CD4-positive, CD25-positive, alpha-beta regulatory T cell (primary cell): ENCODE measurements around the gene CPEB1. TPM values are rescaled to one million over a fixed set of nuclear protein-coding genes. Genes with fewer than 3 reads are reported as not detected.

Experiments used
- ATAC-seq, 2 donors: fragments of 150-1000 bp; cut with Tn5 transposase; one replicate each; pipeline ENCODE4 v1.10.0; 2021; ENCODE audit warnings: low read depth in 2 of 2, moderate number of reproducible peaks in 2 of 2, moderate library complexity in 1 of 2
- DNase-seq, 3 donors: peaks; one replicate each; pipeline versions ENCODE4 v3.0.0 to v3.0.0-alpha.2; 2012 to 2022; ENCODE audit warnings: mixed read lengths in 1 of 3
- H3K27ac ChIP-seq: one replicate; pipeline ENCODE4 v1.7.0; 2013; ENCODE audit warnings: mild to moderate bottlenecking, low read length; ENCODE audit not compliant: insufficient read depth, poor library complexity, severe bottlenecking
- H3K27me3 ChIP-seq: one replicate; pipeline ENCODE4 v1.7.0; 2013; ENCODE audit warnings: low read length; ENCODE audit not compliant: control insufficient read depth, insufficient read depth
- H3K36me3 ChIP-seq: one replicate; pipeline ENCODE4 v1.7.0; 2013; ENCODE audit warnings: mild to moderate bottlenecking, low read length, moderate library complexity; ENCODE audit not compliant: control insufficient read depth, insufficient read depth
- H3K4me1 ChIP-seq: 2 replicates; pipeline ENCODE4 v1.7.0; 2013; ENCODE audit warnings: mild to moderate bottlenecking, low read length; ENCODE audit not compliant: insufficient read depth, control insufficient read depth, poor library complexity, severe bottlenecking
- H3K4me3 ChIP-seq: one replicate; pipeline ENCODE4 v1.7.0; 2013; ENCODE audit warnings: low read depth, mild to moderate bottlenecking, low read length, moderate library complexity
- H3K9me3 ChIP-seq, 2 experiments: 1 replicate in 1 of 2; 2 replicates in 1 of 2; pipeline ENCODE4 v1.7.0; 2013; ENCODE audit warnings: low read length in 2 of 2, mild to moderate bottlenecking in 1 of 2, moderate library complexity in 1 of 2; ENCODE audit not compliant: control insufficient read depth in 2 of 2
- H3K27ac Mint-ChIP-seq, 3 donors: one replicate each; pipeline ENCODE4 v1.8.0; 2020 to 2022; ENCODE audit warnings: mild to moderate bottlenecking in 3 of 3, mixed read lengths in 3 of 3, moderate library complexity in 2 of 3
- H3K27me3 Mint-ChIP-seq: one replicate; pipeline ENCODE4 v1.8.0; 2022; ENCODE audit warnings: mild to moderate bottlenecking, mixed read lengths
- H3K36me3 Mint-ChIP-seq: one replicate; pipeline ENCODE4 v1.8.0; 2020; ENCODE audit warnings: mixed read lengths
- H3K4me1 Mint-ChIP-seq, 4 donors: one replicate each; pipeline ENCODE4 v1.8.0; 2020 to 2022; ENCODE audit warnings: mixed read lengths in 4 of 4, mild to moderate bottlenecking in 1 of 4
- H3K4me3 Mint-ChIP-seq, 4 donors: one replicate each; pipeline ENCODE4 v1.8.0; 2020 to 2022; ENCODE audit warnings: mild to moderate bottlenecking in 4 of 4, mixed read lengths in 4 of 4, moderate library complexity in 3 of 4
- H3K9me3 Mint-ChIP-seq, 7 donors: one replicate each; pipeline ENCODE4 v1.8.0; 2020 to 2022; ENCODE audit warnings: mixed read lengths in 7 of 7, mild to moderate bottlenecking in 3 of 7, moderate library complexity in 2 of 7
- polyA plus RNA-seq, 4 donors: library from polyadenylated mRNA; unstranded; fragments of 300-500 nt; fragmentation: Illumina TruSeq; gene quantifications; one replicate each; pipeline ENCODE4 v1.2.3, GENCODE V29; 2021
- total RNA-seq: library from RNA; stranded (reverse); gene quantifications from one replicate; pipeline ENCODE4 v1.2.3, GENCODE V29; 2022

CPEB1 gene
- total and polyA plus RNA-seq, 5 donors from 2014 or later: 0.09 to 0.68 (median 0.60) TPM; not detected in 2

DNA sequence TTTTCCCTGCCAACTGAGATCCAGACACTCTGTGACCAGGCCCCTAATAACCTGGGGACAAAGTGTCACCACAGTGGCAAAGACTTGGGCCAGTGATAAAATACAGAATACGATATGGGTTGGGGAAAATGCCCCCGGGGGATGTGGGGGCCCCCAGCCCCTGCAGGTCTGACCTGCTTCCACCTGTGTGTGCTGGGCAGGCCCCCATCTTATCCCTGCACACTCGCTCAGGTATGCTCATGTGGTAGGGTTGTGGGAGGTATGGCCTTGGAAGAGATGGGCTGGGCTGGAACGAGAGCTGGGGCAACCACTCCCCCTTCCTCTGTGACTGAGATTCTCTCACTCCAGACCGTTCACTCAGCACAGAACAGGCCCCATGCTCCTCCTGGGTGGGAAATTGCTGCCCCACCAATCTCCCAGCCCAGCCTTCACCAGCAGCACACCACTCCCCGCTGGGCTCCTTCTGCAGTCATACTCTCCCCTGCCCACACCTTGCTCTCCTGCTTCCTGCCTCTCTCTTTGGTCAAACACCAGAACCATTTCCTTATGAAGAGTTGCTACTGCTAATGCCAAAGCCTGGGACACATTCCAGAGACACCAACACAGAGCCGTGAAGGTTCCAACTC lies 9.6 kb upstream of the CPEB1 start:
- H3K9me3 ChIP-seq: no peaks in the 10 kb centered on the region
- peaks cover 0 to 2% (median 0%) of the 10 kb centered on the region in 7 donors for H3K9me3 Mint-ChIP-seq
- no peak for DNase-seq
- H3K36me3 ChIP-seq: no peaks in the 10 kb centered on the region
- ATAC-seq: no peak
- H3K27me3 ChIP-seq: peaks cover 6% of the 10 kb centered on the region
- H3K36me3 Mint-ChIP-seq: no peaks in the 10 kb centered on the region
- no peaks in the 10 kb centered on the region for H3K4me1 ChIP-seq
- H3K27me3 Mint-ChIP-seq: peaks cover 23% of the 10 kb centered on the region
- no peak overlapping the region for H3K27ac ChIP-seq
- H3K27ac Mint-ChIP-seq: no peak overlapping the region
- H3K4me1 Mint-ChIP-seq: no peaks in the 10 kb centered on the region
- H3K4me3 Mint-ChIP-seq: no peak overlapping the region
- no peak overlapping the region for H3K4me3 ChIP-seq

DNA sequence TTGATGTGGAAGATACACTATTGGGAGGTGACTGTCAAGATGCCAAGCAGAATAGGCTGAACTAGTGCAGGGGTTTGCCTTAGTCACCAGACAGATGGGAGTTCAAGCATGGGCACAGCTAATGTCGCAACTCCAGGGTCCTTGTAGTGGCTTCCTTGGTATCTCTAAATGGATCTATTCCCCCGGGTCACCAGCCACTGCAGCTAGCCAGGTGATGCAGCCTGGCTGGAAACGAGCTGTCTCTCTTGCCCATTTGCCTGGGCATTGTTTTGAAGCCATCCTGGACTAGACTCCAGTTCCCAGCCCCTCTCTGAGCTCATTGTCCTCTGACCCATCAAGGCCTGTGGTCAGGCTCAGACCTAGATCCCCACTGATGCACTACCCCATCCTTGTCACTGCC lies 8.4 kb upstream of the CPEB1 start:
- ATAC-seq: no peak
- Mint-ChIP-seq H3K27me3 (peaks cover 25% of the 10 kb centered on the region), H3K9me3 (peaks cover 0 to 2% (median 0%) of the 10 kb centered on the region in 7 donors), H3K27ac (peak overlapping the region in 1 of 3 donors; percentile 74), H3K4me3 (no peak overlapping the region), H3K4me1 (no peaks in the 10 kb centered on the region), H3K36me3 (no peaks in the 10 kb centered on the region)
- Histone ChIP-seq H3K4me1 (no peaks in the 10 kb centered on the region), H3K36me3 (no peaks in the 10 kb centered on the region), H3K27ac (no peak overlapping the region), H3K27me3 (peaks cover 6% of the 10 kb centered on the region), H3K4me3 (no peak overlapping the region), H3K9me3 (no peaks in the 10 kb centered on the region)
- no peak for DNase-seq

DNA sequence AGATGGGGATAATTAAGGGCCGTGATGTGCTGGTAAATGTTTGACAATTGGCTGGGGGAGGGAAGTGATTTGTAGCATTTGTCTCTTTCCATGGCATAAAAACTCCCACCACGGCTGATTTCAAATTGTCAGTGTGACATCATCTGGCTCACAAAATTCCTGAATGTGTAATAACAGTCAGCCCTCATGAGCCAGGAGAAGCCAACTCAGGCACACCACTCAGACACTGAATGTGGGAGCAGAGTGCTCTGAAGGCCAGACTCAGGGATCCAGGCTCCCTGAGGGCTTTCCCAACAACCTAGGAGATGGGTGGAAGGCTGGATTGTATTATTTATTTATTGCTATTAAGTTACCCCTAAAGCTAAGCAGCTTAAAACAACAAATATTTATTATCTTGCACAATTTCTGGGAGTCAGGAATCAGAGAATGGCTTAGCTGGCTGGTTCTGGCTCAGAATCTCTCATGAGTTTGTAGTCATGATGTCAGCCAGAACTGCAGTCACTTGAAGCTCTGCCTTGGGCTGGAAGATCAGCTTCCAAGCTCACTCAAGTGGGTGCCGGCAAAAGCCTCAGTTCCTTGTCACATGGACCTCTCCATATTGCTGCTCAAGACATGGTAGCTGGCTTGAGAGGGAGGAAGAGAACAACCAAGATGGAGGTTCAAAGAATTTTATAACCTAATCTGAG lies 6.5 kb upstream of the CPEB1 start:
- ATAC-seq (no peak), DNase-seq (no peak)
- Mint-ChIP-seq H3K36me3 (no peaks in the 10 kb centered on the region), H3K9me3 (peaks cover 0 to 2% (median 0%) of the 10 kb centered on the region in 7 donors), H3K27ac (no peak overlapping the region), H3K4me1 (no peaks in the 10 kb centered on the region), H3K27me3 (peaks cover 39% of the 10 kb centered on the region), H3K4me3 (no peak overlapping the region)
- Histone ChIP-seq H3K4me1 (no peaks in the 10 kb centered on the region), H3K9me3 (no peaks in the 10 kb centered on the region), H3K36me3 (no peaks in the 10 kb centered on the region), H3K27me3 (peaks cover 6% of the 10 kb centered on the region), H3K4me3 (no peak overlapping the region), H3K27ac (no peak overlapping the region)

DNA sequence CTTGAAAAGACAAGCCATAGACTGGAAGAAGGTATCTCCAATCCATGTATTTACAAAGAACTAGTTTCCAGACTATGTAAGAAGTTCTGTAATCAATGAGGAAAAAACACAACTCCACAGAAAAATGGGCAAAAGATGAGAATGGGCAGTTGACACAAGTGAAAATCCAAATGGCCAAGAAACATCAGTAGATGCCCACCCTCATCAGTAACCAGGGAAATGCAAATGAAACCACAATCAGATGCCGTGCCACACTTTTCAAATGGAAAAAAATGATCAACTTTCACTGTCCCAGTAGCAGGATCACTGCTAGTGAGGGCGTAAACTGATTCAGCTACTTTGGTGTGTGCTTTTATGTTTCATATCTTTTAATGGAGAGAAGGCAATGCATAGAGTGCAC lies 4.5 kb upstream of the CPEB1 start:
- Mint-ChIP-seq H3K4me3 (no peak overlapping the region), H3K27ac (no peak overlapping the region), H3K9me3 (peaks cover 0 to 2% (median 0%) of the 10 kb centered on the region in 7 donors), H3K36me3 (no peaks in the 10 kb centered on the region), H3K27me3 (peaks cover 45% of the 10 kb centered on the region), H3K4me1 (peaks cover 0 to 5% (median 0%) of the 10 kb centered on the region in 4 donors)
- Histone ChIP-seq H3K9me3 (no peaks in the 10 kb centered on the region), H3K27ac (no peak overlapping the region), H3K27me3 (peaks cover 6% of the 10 kb centered on the region), H3K36me3 (no peaks in the 10 kb centered on the region), H3K4me3 (no peak overlapping the region), H3K4me1 (peaks cover 13% of the 10 kb centered on the region)
- DNase-seq: no peak
- ATAC-seq: no peak

DNA sequence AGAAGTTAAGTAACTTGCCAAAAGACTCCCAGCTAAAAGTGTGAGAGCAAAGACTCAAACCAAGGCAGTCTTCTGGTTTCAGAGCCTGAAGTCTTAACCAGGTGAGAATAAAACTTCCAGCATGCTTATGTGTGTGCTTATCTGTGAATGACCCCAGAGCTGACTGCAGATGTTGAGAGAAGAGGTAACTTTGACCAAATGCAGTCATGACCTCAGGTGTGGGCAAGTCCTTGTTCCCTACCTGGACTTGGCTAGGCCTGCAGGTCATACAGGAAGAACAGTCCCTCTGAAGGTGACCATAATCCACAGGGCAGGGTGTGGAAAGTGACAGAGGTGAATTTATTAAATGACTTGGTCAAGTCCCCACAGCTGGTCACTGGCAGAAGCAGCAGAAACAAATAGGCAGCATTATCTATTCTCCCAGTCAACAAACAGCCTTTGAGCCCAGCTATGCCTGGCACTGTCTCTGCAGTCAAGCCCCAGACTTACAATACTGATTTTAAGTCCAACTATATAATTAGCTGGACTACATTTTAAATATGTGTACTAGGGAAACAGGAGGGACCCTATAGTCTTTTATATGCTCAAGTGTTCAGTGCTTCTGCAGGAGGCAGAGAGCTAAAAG lies 3.0 kb upstream of the CPEB1 start:
- no peaks in the 10 kb centered on the region for H3K36me3 Mint-ChIP-seq
- no peak overlapping the region for H3K4me3 ChIP-seq
- no peak for ATAC-seq
- peaks cover 0 to 2% (median 0%) of the 10 kb centered on the region in 7 donors for H3K9me3 Mint-ChIP-seq
- H3K4me1 Mint-ChIP-seq: peaks cover 0 to 8% (median 0%) of the 10 kb centered on the region in 4 donors
- H3K27ac ChIP-seq: no peak overlapping the region
- peaks cover 10% of the 10 kb centered on the region for H3K27me3 ChIP-seq
- H3K4me1 ChIP-seq: peaks cover 20% of the 10 kb centered on the region
- no peak overlapping the region for H3K27ac Mint-ChIP-seq
- no peaks in the 10 kb centered on the region for H3K9me3 ChIP-seq
- no peak overlapping the region for H3K4me3 Mint-ChIP-seq
- peaks cover 48% of the 10 kb centered on the region for H3K27me3 Mint-ChIP-seq
- no peak for DNase-seq
- H3K36me3 ChIP-seq: no peaks in the 10 kb centered on the region

DNA sequence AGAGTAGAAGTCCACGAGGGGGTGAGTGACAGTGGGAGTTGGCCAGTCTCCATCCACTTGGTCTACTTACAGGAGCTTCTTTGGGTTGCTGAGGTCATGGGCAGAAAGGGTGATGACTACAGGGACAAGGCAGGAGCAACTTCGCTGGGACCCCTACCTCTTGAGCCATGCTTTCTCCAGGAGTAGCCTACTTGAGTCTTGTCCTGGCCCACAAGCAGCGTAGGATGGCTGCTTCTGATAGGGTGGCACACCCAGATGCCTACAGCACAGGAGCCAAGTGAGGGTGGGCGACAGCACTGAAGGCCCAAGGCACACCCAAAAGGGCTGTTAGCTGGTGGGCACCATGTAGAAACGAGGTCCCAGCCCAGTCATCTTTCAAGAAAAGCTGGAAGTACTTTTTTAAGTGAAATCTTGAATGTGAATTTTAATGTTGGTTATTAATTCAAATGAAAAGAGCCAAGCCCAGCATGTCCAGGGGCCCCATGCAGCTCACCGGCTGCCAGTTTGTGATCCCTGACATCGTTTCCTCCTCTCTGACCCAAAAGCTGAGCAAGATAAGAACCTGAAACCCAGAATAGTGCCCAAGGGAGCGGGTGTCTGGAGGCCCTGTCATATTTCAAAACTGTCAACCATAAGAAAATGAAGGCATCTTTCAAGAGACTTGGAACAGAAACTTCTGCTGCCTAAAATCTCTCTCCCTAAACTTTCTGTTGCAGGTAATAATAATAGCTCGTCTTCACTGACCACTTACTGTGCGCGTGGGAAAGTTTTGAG lies 2.2 kb upstream of the CPEB1 start:
- Histone ChIP-seq H3K36me3 (no peaks in the 10 kb centered on the region), H3K4me3 (no peak overlapping the region), H3K27ac (no peak overlapping the region), H3K27me3 (peaks cover 7% of the 10 kb centered on the region), H3K9me3 (no peaks in the 10 kb centered on the region), H3K4me1 (peaks cover 20% of the 10 kb centered on the region)
- DNase-seq (no peak), ATAC-seq (no peak)
- H3K9me3 Mint-ChIP-seq: peaks cover 0 to 4% (median 0%) of the 10 kb centered on the region in 7 donors
- H3K4me1 Mint-ChIP-seq: peaks cover 0 to 8% (median 0%) of the 10 kb centered on the region in 4 donors
- peak overlapping the region in 3 of 4 donors; percentile 67 to 74 (median 72) for H3K4me3 Mint-ChIP-seq
- H3K27me3 Mint-ChIP-seq: peaks cover 52% of the 10 kb centered on the region
- H3K36me3 Mint-ChIP-seq: no peaks in the 10 kb centered on the region
- H3K27ac Mint-ChIP-seq: no peak overlapping the region

DNA sequence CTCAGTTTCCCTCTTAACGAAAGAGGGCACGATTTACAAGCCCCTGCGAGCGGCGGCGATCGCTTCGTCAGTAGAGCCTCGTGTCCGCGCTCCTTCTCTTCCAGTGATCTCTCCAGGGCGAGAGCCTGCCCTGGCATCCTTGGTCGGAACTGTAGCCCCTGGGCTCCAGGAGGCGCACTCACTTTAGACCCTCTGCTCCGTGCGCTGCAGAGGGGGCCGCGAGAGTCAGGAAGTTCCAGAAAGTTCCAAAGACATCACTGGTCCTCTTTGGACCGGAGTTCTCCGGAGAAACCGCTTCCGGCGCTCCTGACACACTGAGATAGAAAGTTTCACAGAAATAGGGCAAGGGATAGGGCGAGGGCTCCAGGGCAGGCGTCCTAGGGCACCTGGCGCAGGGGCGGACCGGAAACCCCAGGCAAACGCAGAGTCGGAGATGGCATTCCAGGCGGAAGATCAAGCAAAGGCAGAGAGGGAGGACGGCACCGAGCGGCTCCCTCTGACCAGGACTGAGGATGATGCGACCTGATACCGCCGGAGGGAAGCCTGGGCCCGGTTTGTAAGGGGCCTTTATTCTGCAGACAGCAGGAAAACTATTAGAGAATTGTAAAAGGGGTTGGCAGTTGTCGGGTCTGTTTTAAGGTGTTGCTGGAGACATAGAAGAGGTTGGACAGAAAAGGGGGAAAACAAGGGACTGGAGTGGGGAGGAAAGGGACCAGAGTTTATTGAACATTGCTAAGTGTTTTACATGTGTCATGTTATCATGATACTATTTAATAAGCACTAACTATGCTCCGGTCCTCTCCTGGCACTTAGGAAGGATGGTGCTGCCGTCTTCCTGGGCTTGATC lies 1.3 kb upstream of the CPEB1 start:
- DNase-seq: no peak
- H3K4me1 Mint-ChIP-seq: peaks cover 0 to 8% (median 0%) of the 10 kb centered on the region in 4 donors
- H3K27ac Mint-ChIP-seq: peak overlapping the region in 2 of 3 donors; percentile 9 to 92
- Histone ChIP-seq H3K4me1 (peaks cover 20% of the 10 kb centered on the region), H3K36me3 (no peaks in the 10 kb centered on the region), H3K27me3 (peaks cover 9% of the 10 kb centered on the region), H3K9me3 (no peaks in the 10 kb centered on the region), H3K4me3 (no peak overlapping the region), H3K27ac (no peak overlapping the region)
- H3K36me3 Mint-ChIP-seq: no peaks in the 10 kb centered on the region
- peaks cover 0 to 4% (median 0%) of the 10 kb centered on the region in 7 donors for H3K9me3 Mint-ChIP-seq
- ATAC-seq: no peak
- H3K27me3 Mint-ChIP-seq: peaks cover 60% of the 10 kb centered on the region
- H3K4me3 Mint-ChIP-seq: peak overlapping the region; percentile 67 to 87 (median 73)
